Thyroid gland (tissue), 4 donors: ENCODE data around the gene AFF3.

ENCODE experiments used
- CTCF ChIP-seq, 6 experiments: fragments of 200-600 bp in 3 of 6; fragments of 450-650 bp in 3 of 6; sonication (generic) in 3 of 6; IDR thresholded peaks; one replicate each; pipeline ENCODE4 v1.5.1; 2016 to 2019; ENCODE audit warnings: antibody characterized with exemption in 6 of 6, mild to moderate bottlenecking in 2 of 6, inconsistent platforms in 1 of 6, moderate library complexity in 1 of 6
- POLR2A ChIP-seq, 2 donors: fragments of 450-650 bp; IDR thresholded peaks; one replicate each; pipeline ENCODE4 v1.6.1; 2017; ENCODE audit warnings: antibody characterized with exemption in 2 of 2, mild to moderate bottlenecking in 2 of 2, moderate library complexity in 1 of 2

GRCh38 chr2:99679518-99679917 is 462.9 kb downstream of the AFF3 start:
- no peak for TF ChIP-seq CTCF (IDR thresholded peaks at IDR 0.05)
- TF ChIP-seq POLR2A (IDR thresholded peaks at IDR 0.05) = no peak
